H1 (cell line): Measurements from ENCODE around the gene SLC38A8. TPM values are rescaled to one million over a fixed set of nuclear protein-coding genes. Genes with fewer than 3 reads are reported as not detected.

ENCODE experiments used
- CHD1 ChIP-seq: IDR thresholded peaks from 2 replicates; pipeline ENCODE4 v1.6.1; 2012; ENCODE audit warnings: low read depth, low read length, improper control_type of control experiment
- CTBP2 ChIP-seq: IDR thresholded peaks from 2 replicates; pipeline ENCODE4 v1.7.0; 2011; ENCODE audit warnings: borderline replicate concordance, mild to moderate bottlenecking, moderate library complexity, mixed read lengths, low read length; ENCODE audit not compliant: insufficient read depth, insufficient read length
- EGR1 ChIP-seq: IDR thresholded peaks from 2 replicates; pipeline ENCODE4 v1.6.1; 2011; ENCODE audit warnings: low read depth, low read length, borderline replicate concordance
- GABPA ChIP-seq: IDR thresholded peaks from 2 replicates; pipeline ENCODE4 v1.6.1; 2011; ENCODE audit warnings: mild to moderate bottlenecking, low read length, moderate library complexity, borderline replicate concordance; ENCODE audit not compliant: insufficient read depth
- JUN ChIP-seq: IDR thresholded peaks from 2 replicates; pipeline ENCODE4 v1.6.1; 2011; ENCODE audit warnings: low read depth, mild to moderate bottlenecking, improper control_type of control experiment, low read length
- POLR2A ChIP-seq, 2 experiments: IDR thresholded peaks; 1 replicate in 1 of 2; 2 replicates in 1 of 2; pipeline ENCODE4 v1.6.1; 2011; ENCODE audit warnings: low read depth in 2 of 2, low read length in 2 of 2, mild to moderate bottlenecking in 2 of 2; ENCODE audit errors: control extremely low read depth in 1 of 2
- POU5F1 ChIP-seq: IDR thresholded peaks from 2 replicates; pipeline ENCODE4 v1.6.1; 2011; ENCODE audit warnings: low read depth, mild to moderate bottlenecking, low read length, moderate library complexity
- SP1 ChIP-seq: IDR thresholded peaks from 2 replicates; pipeline ENCODE4 v1.6.1; 2011; ENCODE audit warnings: low read depth, low read length
- SUZ12 ChIP-seq: fragments of 200-600 bp; sonication (generic); IDR thresholded peaks from 2 replicates; pipeline ENCODE4 v1.6.1; 2012; ENCODE audit warnings: mild to moderate bottlenecking, inconsistent platforms, low read length, moderate library complexity, mixed read lengths
- TAF1 ChIP-seq: IDR thresholded peaks from 2 replicates; pipeline ENCODE4 v1.6.1; 2011; ENCODE audit warnings: mild to moderate bottlenecking, low read depth, low read length
- TBP ChIP-seq: IDR thresholded peaks from 2 replicates; pipeline ENCODE4 v1.6.1; 2011; ENCODE audit warnings: low read depth, low read length, improper control_type of control experiment
- polyA plus RNA-seq, 7 experiments: library from polyadenylated mRNA; depleted of rRNA in 3 of 7; stranded (reverse) in 5 of 7; unstranded in 2 of 7; fragments of >200 nt in 5 of 7; fragments of 200-250 nt in 2 of 7; gene quantifications; 1 replicate in 5 of 7; 2 replicates in 1 of 7; 4 replicates in 1 of 7; pipeline versions ENCODE4 v1.2.1 to v1.2.3, GENCODE V29; 2011 to 2013; ENCODE audit warnings: missing spikeins in 2 of 7, mixed read lengths in 2 of 7
- total RNA-seq: library from RNA; stranded (reverse); fragmentation: NEBNext Ultra II Directional; extraction: Animal tissue kit (Norgen Biotek cat#: 25700); gene quantifications from 2 replicates; pipeline ENCODE4 v1.2.1, GENCODE V29; 2021
- TF ChIP-seq, protein P1 (sequence below): IDR thresholded peaks from 2 replicates; pipeline ENCODE4 v1.6.1; 2011; ENCODE audit warnings: low read length, improper control_type of control experiment

Gene SLC38A8
- total and polyA plus RNA-seq, 2 of the 8 experiments (the other 6 are each of a cell fraction or from before 2014, with no cell fraction given): 0.08 TPM; not detected in 1

DNA sequence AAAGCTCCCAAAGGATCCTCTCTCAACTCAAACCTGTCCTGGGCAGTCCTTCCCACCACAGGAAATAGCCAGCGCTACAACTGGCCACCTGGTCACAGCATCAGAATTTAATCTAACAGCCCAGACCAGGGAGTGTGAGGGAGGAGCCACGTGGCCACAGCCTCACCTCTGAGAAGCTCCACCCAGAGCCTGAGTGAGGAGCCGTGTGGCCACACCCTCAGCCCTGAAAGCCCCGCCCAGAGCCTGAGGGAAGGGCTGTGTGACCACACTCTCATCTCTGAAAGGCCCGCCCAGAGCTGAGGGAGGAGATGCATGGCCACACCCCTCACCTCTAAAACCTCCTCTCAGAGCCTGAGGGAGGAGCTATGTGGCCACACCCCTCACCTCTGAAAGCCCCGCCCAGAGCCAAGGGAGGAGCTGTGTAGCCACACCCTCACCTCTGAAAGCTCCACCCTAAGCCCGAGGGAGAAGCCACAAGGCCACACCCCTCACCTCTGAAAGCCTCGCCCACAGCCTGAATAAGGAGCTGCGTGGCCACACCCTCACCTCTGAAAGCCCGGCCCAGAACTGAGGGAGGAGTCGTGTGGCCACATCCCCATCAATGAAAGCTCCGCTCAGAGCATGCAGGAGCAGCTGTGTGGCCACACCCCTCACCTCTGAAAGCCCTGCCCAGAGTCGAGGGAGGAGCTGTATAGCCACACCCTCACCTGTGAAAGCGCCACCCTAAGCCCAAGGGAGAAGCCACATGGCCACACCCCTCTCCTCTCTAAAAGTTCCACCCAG is 28.6 kb downstream of the SLC38A8 start (continued):
- no peak for TF ChIP-seq POU5F1
- TF ChIP-seq, protein P1, sequence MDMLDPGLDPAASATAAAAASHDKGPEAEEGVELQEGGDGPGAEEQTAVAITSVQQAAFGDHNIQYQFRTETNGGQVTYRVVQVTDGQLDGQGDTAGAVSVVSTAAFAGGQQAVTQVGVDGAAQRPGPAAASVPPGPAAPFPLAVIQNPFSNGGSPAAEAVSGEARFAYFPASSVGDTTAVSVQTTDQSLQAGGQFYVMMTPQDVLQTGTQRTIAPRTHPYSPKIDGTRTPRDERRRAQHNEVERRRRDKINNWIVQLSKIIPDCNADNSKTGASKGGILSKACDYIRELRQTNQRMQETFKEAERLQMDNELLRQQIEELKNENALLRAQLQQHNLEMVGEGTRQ: peak; percentile 83
- TF ChIP-seq EGR1: no peak
- TF ChIP-seq POLR2A (IDR thresholded peaks at IDR 0.05; ENCODE audit: control extremely low read depth in 1 of 2, low read depth in 2 of 2, low read length in 2 of 2): 0 out of 3 replicates have a peak, but pooled peaks of 1 of the 2 experiments have one; percentile 26
- no peak for TF ChIP-seq CHD1
- TF ChIP-seq SP1: peak; percentile 55; the same call in 1 of the 2 replicates
- TF ChIP-seq JUN: no peak
- TF ChIP-seq GABPA: no peak
- no peak for TF ChIP-seq TBP
- TF ChIP-seq CTBP2: no peak
- TF ChIP-seq TAF1: 0 out of 2 replicates have a peak, but pooled peaks have one; percentile 28
- no peak for TF ChIP-seq SUZ12
